ENCODE data around the gene CEACAM19. TPM values are rescaled to one million over a fixed set of nuclear protein-coding genes. Genes with fewer than 3 reads are reported as not detected.

CEACAM19 gene
- total and polyA plus RNA-seq, 2 of the 13 experiments (the other 11 are each of a cell fraction or from before 2014, with no cell fraction given): 1.3 to 4.0 TPM

DNA sequence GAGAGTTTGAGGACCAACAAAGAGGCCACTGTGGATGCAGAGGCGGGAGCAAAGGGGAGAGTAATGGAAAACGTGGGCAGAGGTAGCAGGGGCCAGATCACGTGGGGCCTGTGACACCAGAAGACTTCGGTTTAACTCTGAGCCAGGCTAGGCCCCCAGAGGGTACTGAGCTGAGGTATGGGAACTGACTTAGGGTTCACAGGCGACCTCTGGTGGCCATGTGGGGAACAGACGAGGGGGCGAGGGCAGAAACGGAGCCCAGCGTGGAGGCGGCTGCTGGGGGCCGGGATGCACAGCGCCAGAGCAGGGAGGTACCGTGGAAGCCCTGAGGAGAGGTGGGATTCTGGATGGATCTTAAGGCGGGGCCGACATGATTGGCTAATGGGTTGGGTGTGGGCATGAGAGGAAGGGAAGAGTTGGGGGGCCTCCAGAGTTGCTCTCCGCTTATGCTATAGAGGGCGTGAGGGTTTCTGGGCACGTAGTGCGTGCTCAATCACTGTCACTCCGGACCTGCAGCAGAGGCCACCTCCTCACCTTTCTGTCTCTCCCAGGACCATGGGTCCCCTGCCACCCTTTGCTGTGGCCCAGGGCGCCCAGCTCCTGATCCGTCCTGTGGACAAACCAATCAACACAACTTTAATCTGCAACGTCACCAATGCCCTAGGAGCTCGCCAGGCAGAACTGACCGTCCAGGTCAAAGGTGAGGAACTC is 13.9 kb upstream of the CEACAM19 start (continued):
- TF ChIP-seq, protein P1, sequence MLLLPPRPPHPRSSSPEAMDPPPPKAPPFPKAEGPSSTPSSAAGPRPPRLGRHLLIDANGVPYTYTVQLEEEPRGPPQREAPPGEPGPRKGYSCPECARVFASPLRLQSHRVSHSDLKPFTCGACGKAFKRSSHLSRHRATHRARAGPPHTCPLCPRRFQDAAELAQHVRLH (CRISPR knock-in tag; IDR thresholded peaks at IDR 0.05; ENCODE audit: borderline replicate concordance, low read depth): peak; percentile 43; the same call in 1 of the 2 replicates
- TF ChIP-seq SPEN (CRISPR knock-in tag; IDR thresholded peaks at IDR 0.05; ENCODE audit: low read depth): peak; percentile 50; the same call in 1 of the 2 replicates
- TF ChIP-seq TMF1 (CRISPR knock-in tag; IDR thresholded peaks at IDR 0.05; ENCODE audit: low read depth): no peak
- TF ChIP-seq ZBTB38 (CRISPR knock-in tag; IDR thresholded peaks at IDR 0.05): peak; percentile 77
- no peak for TF ChIP-seq GLMP (CRISPR knock-in tag; IDR thresholded peaks at IDR 0.05; ENCODE audit: borderline replicate concordance)
- TF ChIP-seq GLI4 (CRISPR knock-in tag; IDR thresholded peaks at IDR 0.05; ENCODE audit: borderline replicate concordance): no peak
- peak; percentile 66; the same call in 1 of the 2 replicates for TF ChIP-seq KDM5B (CRISPR knock-in tag; IDR thresholded peaks at IDR 0.05; ENCODE audit: borderline replicate concordance)
- peak; percentile 49; the same call in 1 of the 2 replicates for TF ChIP-seq ZNF350 (CRISPR knock-in tag; IDR thresholded peaks at IDR 0.05; ENCODE audit: borderline replicate concordance, low read depth)
- TF ChIP-seq, protein P2, sequence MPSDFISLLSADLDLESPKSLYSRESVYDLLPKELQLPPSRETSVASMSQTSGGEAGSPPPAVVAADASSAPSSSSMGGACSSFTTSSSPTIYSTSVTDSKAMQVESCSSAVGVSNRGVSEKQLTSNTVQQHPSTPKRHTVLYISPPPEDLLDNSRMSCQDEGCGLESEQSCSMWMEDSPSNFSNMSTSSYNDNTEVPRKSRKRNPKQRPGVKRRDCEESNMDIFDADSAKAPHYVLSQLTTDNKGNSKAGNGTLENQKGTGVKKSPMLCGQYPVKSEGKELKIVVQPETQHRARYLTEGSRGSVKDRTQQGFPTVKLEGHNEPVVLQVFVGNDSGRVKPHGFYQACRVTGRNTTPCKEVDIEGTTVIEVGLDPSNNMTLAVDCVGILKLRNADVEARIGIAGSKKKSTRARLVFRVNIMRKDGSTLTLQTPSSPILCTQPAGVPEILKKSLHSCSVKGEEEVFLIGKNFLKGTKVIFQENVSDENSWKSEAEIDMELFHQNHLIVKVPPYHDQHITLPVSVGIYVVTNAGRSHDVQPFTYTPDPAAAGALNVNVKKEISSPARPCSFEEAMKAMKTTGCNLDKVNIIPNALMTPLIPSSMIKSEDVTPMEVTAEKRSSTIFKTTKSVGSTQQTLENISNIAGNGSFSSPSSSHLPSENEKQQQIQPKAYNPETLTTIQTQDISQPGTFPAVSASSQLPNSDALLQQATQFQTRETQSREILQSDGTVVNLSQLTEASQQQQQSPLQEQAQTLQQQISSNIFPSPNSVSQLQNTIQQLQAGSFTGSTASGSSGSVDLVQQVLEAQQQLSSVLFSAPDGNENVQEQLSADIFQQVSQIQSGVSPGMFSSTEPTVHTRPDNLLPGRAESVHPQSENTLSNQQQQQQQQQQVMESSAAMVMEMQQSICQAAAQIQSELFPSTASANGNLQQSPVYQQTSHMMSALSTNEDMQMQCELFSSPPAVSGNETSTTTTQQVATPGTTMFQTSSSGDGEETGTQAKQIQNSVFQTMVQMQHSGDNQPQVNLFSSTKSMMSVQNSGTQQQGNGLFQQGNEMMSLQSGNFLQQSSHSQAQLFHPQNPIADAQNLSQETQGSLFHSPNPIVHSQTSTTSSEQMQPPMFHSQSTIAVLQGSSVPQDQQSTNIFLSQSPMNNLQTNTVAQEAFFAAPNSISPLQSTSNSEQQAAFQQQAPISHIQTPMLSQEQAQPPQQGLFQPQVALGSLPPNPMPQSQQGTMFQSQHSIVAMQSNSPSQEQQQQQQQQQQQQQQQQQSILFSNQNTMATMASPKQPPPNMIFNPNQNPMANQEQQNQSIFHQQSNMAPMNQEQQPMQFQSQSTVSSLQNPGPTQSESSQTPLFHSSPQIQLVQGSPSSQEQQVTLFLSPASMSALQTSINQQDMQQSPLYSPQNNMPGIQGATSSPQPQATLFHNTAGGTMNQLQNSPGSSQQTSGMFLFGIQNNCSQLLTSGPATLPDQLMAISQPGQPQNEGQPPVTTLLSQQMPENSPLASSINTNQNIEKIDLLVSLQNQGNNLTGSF (CRISPR knock-in tag; IDR thresholded peaks at IDR 0.05): no peak
- peak; percentile 27 for TF ChIP-seq SRSF1 (optimal IDR thresholded peaks at IDR 0.05; ENCODE audit: low read depth, low read length)
- TF ChIP-seq ZNF274 (CRISPR knock-in tag; IDR thresholded peaks at IDR 0.05): peak; percentile 27; the same call in 1 of the 2 replicates
- TF ChIP-seq, protein P3, sequence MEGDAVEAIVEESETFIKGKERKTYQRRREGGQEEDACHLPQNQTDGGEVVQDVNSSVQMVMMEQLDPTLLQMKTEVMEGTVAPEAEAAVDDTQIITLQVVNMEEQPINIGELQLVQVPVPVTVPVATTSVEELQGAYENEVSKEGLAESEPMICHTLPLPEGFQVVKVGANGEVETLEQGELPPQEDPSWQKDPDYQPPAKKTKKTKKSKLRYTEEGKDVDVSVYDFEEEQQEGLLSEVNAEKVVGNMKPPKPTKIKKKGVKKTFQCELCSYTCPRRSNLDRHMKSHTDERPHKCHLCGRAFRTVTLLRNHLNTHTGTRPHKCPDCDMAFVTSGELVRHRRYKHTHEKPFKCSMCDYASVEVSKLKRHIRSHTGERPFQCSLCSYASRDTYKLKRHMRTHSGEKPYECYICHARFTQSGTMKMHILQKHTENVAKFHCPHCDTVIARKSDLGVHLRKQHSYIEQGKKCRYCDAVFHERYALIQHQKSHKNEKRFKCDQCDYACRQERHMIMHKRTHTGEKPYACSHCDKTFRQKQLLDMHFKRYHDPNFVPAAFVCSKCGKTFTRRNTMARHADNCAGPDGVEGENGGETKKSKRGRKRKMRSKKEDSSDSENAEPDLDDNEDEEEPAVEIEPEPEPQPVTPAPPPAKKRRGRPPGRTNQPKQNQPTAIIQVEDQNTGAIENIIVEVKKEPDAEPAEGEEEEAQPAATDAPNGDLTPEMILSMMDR (CRISPR knock-in tag; IDR thresholded peaks at IDR 0.05): peak; percentile 95
- TF ChIP-seq HNRNPL (IDR thresholded peaks at IDR 0.05; ENCODE audit: low read depth, low read length): peak; percentile 58; the same call in 1 of the 2 replicates
- TF ChIP-seq SNAPC5 (CRISPR knock-in tag; IDR thresholded peaks at IDR 0.05; ENCODE audit: borderline replicate concordance): no peak
- no peak for TF ChIP-seq HCFC1 (IDR thresholded peaks at IDR 0.05; ENCODE audit: low read depth, low read length)
- peak; percentile 87 for TF ChIP-seq SMC3 (IDR thresholded peaks at IDR 0.05; ENCODE audit: low read length)
- TF ChIP-seq CHD4 (IDR thresholded peaks at IDR 0.05; ENCODE audit: borderline replicate concordance, low read length): no peak
- no peak for TF ChIP-seq ZSCAN31 (CRISPR knock-in tag; IDR thresholded peaks at IDR 0.05; ENCODE audit: low read depth)
- 0 out of 2 replicates have a peak, but pooled peaks have one; percentile 24 for TF ChIP-seq BORCS8-MEF2B (CRISPR knock-in tag; IDR thresholded peaks at IDR 0.05)
- TF ChIP-seq YY1 (IDR thresholded peaks at IDR 0.05; ENCODE audit: insufficient read depth, insufficient replicate concordance, low read depth, low read length): peak; percentile 21
- peak; percentile 37 for TF ChIP-seq XRCC5 (optimal IDR thresholded peaks at IDR 0.05; ENCODE audit: low read length)
